NCI-H1417 treated with DMSO at 0.1 percent for 48 hours (cell line): ENCODE results near the gene CAMKMT.

Experiments used
- DNase-seq: peaks from one replicate; lab custom pipeline; 2025; lab: John Stamatoyannopoulos, UW

CAMKMT gene

GRCh38 chr2:44361330-44362206, at the start of gene CAMKMT, which contains the start of gene PREPL:
Gene CAMKMT, plus strand, starts transcription at chr2:44361947.
Gene PREPL, minus strand, starts transcription at chr2:44361494. Its CDS starts 15,152 bp downstream, at chr2:44346342.
- peak; percentile 98 for DNase-seq

GRCh38 chr2:44314362-44314761, 47.4 kb upstream of the CAMKMT start:
- no peak for DNase-seq

- no peak for DNase-seq
Measured at GRCh38 chr2:44315945-44316344, 45.8 kb upstream of the CAMKMT start.

GRCh38 chr2:44320832-44321231, 40.9 kb upstream of the CAMKMT start:
- DNase-seq: no peak

- no peak for DNase-seq
Measured at GRCh38 chr2:44321360-44321759, 40.4 kb upstream of the CAMKMT start.

- DNase-seq: no peak
Measured at GRCh38 chr2:44324971-44325426, 36.7 kb upstream of the CAMKMT start.

GRCh38 chr2:44325897-44326296, 35.9 kb upstream of the CAMKMT start:
- DNase-seq: no peak

GRCh38 chr2:44326548-44327264, 35.0 kb upstream of the CAMKMT start:
- no peak for DNase-seq

GRCh38 chr2:44328750-44329149, 33.0 kb upstream of the CAMKMT start:
- DNase-seq: no peak

- DNase-seq: no peak
Measured at GRCh38 chr2:44329343-44329742, 32.4 kb upstream of the CAMKMT start.

GRCh38 chr2:44330801-44331200, 30.9 kb upstream of the CAMKMT start:
- no peak for DNase-seq

GRCh38 chr2:44333994-44334393, 27.8 kb upstream of the CAMKMT start:
- no peak for DNase-seq

GRCh38 chr2:44335806-44336538, 25.8 kb upstream of the CAMKMT start:
- DNase-seq: no peak

GRCh38 chr2:44342854-44343253, 18.9 kb upstream of the CAMKMT start:
- no peak for DNase-seq

- DNase-seq: no peak
Measured at GRCh38 chr2:44347526-44347925, 14.2 kb upstream of the CAMKMT start.

GRCh38 chr2:44348400-44348799, 13.3 kb upstream of the CAMKMT start:
- DNase-seq: no peak

GRCh38 chr2:44349506-44349905, 12.2 kb upstream of the CAMKMT start:
- DNase-seq: no peak

- no peak for DNase-seq
Measured at GRCh38 chr2:44351088-44351487, 10.7 kb upstream of the CAMKMT start.

- no peak for DNase-seq
Measured at GRCh38 chr2:44351676-44352075, 10.1 kb upstream of the CAMKMT start.

GRCh38 chr2:44352510-44352909, 9.2 kb upstream of the CAMKMT start:
- no peak for DNase-seq

GRCh38 chr2:44354761-44355160, 7.0 kb upstream of the CAMKMT start:
- no peak for DNase-seq

GRCh38 chr2:44358503-44358902, 3.2 kb upstream of the CAMKMT start:
- DNase-seq: peak; percentile 75
